ENCODE measurements around the gene HIGD1C.
"Not testable (repeated sequence)": the region's sequence is repeated elsewhere in the genome, so short reads cannot be mapped to it uniquely, and the experiment has no call there.

DNA sequence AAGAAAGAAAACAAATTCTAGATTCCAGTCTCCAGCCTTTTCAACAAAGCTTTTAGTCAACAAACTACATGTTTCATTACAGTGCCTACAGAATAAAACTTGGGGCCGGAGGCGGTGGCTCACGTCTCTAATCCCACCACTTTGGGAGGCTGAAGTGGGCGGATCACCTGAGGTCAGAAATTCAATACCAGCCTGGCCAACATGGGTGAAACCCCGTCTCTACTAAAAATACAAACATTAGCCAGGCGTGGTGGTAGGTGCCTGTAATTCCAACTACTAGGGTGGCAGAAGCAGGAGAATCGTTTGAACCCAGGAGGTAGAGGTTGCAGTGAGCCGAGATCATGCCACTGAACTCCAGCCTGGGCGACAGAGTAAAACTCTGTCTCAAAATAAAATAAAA is 62.1 kb downstream of the HIGD1C start:
- not testable (repeated sequence) for TF ChIP-seq POLR2AphosphoS5, CTCF (IDR thresholded peaks at IDR 0.05)

Data from transverse colon (tissue), 4 donors.